Sigmoid colon (tissue), 4 donors: ENCODE results near the gene BACE1-AS.

Experiments
- EP300 ChIP-seq, 4 donors: sonication (generic); formaldehyde crosslinking; IDR thresholded peaks; one replicate each; pipeline ENCODE4 v1.6.1; 2017; ENCODE audit warnings: antibody characterized with exemption in 4 of 4
- POLR2A ChIP-seq, 2 donors: fragments of 450-650 bp; IDR thresholded peaks; one replicate each; pipeline ENCODE4 v1.6.1; 2016; ENCODE audit warnings: antibody characterized with exemption in 2 of 2, mild to moderate bottlenecking in 2 of 2, moderate library complexity in 2 of 2
- TF ChIP-seq, protein P1 (sequence below), 4 experiments: fragments of 450-650 bp in 3 of 4; fragments of 200-600 bp in 1 of 4; IDR thresholded peaks; one replicate each; pipeline ENCODE4 v1.5.1; 2016 to 2019; ENCODE audit warnings: antibody characterized with exemption in 4 of 4, mild to moderate bottlenecking in 3 of 4, moderate library complexity in 2 of 4

DNA sequence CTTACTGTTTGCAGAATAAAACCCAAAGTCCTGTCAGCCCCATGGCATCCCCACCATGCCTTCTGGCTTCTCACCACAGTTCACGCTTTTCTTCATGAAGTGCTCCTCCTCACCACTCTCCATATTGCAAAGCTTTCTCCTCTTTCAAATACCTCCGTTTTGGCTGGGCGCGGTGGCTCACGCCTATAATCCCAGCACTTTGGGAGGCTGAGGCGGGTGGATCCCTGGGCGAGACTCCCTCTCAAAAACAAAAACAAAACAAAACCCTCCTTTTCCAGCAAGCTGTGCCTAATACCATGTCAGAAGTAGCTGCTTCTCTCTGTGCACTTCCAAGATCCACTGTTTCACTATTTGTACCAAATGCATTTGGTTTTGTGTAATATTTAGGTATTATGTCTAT is 18.2 kb downstream of the BACE1-AS start:
- TF ChIP-seq, protein P1, sequence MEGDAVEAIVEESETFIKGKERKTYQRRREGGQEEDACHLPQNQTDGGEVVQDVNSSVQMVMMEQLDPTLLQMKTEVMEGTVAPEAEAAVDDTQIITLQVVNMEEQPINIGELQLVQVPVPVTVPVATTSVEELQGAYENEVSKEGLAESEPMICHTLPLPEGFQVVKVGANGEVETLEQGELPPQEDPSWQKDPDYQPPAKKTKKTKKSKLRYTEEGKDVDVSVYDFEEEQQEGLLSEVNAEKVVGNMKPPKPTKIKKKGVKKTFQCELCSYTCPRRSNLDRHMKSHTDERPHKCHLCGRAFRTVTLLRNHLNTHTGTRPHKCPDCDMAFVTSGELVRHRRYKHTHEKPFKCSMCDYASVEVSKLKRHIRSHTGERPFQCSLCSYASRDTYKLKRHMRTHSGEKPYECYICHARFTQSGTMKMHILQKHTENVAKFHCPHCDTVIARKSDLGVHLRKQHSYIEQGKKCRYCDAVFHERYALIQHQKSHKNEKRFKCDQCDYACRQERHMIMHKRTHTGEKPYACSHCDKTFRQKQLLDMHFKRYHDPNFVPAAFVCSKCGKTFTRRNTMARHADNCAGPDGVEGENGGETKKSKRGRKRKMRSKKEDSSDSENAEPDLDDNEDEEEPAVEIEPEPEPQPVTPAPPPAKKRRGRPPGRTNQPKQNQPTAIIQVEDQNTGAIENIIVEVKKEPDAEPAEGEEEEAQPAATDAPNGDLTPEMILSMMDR (IDR thresholded peaks at IDR 0.05), result no peak
- TF ChIP-seq POLR2A (IDR thresholded peaks at IDR 0.05) (no peak), EP300 (IDR thresholded peaks at IDR 0.05) (no peak)
